SW480 (cell line): Measurements from ENCODE around the gene LAMC1.
A peak's percentile ranks its signal among the peaks of the same experiment; 100 is the strongest.

Experiments
- DNase-seq: peaks from one replicate; pipeline ENCODE4 v3.0.0-alpha.2; 2016; ENCODE audit warnings: low spot score

LAMC1 gene

DNA sequence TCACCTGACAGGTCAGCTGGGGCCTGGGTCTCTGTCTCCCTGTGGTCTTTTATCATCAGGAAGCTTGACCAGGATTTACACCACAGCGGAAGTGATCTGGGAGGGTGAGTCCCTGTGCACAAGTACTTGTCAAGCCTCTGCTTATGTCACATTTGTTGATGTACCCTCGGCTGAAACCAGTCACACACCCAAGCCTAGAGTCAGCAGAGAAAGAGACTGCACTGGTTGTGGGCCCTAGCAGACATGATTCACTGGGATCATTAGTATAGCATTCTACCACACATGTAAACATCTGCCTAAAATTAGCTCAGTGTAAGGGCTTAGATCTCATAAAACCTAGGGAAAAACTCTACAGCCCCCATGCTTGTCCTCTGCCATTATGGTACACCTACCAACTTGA is 83.5 kb downstream of the LAMC1 start:
- no peak for DNase-seq

DNA sequence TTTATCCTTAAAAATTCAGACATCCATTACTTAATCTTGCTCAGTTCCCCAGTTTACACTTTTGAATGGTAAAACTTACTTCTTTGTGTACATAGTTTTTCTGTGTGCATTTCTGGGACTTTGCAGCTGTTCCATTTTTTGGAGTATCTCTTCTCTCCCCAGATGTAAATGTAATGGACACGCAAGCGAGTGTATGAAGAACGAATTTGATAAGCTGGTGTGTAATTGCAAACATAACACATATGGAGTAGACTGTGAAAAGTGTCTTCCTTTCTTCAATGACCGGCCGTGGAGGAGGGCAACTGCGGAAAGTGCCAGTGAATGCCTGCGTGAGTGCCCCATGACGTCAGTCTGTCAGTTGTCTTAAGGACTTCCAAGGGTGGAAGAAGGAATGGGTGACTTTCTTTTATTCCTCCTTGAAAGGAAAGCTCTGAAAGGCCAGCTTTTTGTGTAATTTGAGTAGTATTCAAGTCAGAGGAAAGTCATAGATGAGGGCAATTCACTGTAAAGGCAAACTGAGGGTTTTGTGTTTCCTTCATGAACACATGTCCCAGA is 87.2 kb downstream of the LAMC1 start:
- no peak for DNase-seq

DNA sequence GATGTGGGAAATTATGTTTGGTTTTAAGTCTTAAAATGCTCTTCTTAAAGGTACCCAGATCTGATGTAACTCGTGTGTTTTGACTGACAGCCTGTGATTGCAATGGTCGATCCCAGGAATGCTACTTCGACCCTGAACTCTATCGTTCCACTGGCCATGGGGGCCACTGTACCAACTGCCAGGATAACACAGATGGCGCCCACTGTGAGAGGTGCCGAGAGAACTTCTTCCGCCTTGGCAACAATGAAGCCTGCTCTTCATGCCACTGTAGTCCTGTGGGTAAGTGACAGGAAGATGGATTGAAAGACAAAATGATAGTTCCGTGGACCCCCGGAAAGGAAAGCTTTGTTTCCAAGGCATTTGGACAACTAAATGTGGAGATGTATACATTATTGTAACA is 91.2 kb downstream of the LAMC1 start:
- DNase-seq = no peak

DNA sequence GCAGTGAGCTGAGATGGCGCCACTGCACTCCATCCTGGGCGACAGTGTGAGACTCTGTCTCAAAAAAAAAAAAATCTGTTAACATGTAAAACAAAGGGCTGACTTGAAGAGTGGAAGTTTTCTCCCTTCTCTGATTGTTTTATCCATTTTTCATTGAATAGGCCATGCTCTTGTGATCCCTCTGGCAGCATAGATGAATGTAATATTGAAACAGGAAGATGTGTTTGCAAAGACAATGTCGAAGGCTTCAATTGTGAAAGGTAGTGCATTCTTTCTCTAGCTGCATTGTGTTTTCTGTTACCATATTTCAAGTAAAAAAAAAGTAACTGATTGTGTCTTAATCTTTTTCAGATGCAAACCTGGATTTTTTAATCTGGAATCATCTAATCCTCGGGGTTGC is 93.2 kb downstream of the LAMC1 start:
- no peak for DNase-seq

DNA sequence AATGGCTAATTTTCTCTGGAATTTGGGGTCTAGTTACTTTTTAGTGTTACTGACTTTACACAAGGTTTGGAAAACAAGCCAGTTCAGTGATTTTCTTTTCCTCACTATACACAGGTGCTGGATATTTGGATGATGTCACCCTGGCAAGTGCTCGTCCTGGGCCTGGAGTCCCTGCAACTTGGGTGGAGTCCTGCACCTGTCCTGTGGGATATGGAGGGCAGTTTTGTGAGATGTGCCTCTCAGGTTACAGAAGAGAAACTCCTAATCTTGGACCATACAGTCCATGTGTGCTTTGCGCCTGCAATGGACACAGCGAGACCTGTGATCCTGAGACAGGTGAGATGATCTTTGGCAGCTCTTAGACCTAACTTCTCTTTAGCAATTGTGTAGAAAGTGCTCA is 98.4 kb downstream of the LAMC1 start:
- DNase-seq = no peak

DNA sequence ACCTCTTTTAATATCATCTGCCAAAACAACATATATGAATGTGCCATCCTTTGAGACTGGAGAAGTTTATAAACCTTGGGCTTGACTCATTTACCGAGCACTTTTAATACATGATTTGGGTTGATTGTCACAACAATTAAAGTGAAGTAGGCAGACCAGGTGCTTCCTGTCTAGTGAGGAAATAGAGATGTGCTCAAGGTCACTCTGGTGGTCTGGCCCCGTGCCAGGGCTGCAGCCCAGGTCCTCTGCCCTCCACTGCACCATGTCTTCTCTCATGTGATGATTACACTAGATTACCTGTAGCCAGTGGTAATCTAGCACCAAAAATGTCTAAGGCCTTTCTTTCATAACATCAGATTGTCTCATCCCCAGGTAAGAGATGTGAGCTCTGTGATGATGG is 101.0 kb downstream of the LAMC1 start:
- DNase-seq = no peak

DNA sequence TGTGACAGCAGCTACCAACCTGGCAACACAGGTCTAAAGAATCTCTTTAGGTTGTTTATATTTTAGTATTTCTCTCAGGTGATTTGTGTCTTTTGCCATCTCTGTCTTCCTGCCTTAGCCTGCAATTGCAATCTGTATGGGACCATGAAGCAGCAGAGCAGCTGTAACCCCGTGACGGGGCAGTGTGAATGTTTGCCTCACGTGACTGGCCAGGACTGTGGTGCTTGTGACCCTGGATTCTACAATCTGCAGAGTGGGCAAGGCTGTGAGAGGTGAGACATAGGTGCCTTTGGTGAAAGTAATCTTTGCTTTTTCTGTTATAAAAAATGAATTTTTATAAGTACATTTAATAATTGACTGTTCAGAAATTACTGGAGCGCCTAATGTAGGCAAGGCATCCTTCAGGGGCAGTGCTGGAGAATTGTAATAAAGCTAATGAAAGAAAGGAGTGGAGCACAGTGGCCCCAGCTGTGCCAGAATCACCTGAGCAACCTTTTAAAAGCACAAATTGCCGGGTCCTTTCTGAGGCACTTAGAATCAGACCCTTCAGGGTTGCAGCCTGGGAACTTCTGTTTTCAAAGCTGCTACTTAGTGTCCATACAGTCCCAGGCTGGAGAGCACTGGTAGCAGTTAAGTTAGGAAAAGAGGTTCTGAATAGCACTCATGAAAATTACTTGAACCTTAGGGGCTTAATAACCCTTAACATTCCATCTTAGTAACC is 102.2 kb downstream of the LAMC1 start:
- no peak for DNase-seq

DNA sequence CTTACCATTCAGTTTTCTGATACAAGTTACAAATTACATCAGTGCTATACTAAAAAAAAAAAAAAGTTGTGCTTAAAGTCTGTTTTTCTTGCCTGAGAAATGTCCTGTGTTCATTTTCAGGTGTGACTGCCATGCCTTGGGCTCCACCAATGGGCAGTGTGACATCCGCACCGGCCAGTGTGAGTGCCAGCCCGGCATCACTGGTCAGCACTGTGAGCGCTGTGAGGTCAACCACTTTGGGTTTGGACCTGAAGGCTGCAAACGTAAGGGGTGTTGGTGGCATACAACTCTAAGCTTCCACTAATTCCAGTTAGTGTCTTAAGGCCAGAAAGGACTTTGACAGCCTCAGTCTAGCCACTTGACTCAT is 102.8 kb downstream of the LAMC1 start:
- DNase-seq = no peak

DNA sequence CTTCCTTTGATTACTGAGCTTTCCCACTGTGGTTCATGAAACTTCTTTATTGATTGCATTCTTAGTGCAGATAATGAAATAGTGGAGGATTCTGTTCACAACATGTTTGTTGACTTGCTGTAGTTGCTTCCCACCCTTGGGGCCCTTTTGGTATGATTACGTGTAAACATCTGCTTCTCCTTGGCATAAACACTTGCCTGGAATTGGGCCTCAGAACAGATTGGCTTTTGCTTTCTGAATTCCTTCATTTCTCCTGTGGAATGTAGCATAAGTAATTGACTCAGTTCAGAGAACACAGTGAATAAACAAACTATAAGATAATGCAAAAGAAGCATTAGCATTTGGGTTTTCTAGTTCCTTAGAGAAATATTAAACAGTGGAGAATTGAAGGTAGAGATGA is 103.3 kb downstream of the LAMC1 start:
- DNase-seq = no peak

DNA sequence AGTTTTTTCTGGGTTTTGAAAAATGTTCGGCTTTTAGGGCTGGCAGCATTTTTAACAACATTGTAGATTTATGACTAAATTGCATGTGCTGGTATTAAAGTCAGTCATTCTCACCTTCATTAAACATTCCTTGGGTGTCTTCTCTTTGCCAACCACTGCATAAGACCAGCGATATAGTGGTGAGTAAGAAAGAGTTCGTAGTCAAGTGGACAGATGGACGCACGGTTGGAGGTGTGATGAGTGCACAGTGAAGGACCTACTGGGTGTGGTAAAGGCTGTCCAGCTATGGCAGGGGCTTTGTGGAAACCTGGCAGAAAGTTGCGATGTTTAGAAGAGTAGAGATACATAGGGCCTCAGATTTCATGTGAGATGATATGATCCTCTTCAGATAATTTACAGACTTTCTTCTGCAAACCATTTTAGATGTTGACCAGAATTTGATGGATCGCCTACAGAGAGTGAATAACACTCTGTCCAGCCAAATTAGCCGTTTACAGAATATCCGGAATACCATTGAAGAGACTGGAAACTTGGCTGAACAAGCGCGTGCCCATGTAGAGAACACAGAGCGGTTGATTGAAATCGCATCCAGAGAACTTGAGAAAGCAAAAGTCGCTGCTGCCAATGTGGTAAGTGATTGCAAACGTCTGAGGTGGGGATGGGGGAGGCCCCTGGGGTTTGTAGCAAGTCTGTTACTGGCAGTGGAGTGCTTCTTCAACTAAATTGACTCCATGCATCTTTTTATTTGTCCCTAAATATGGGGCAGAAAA is 106.9 kb downstream of the LAMC1 start:
- no peak for DNase-seq

DNA sequence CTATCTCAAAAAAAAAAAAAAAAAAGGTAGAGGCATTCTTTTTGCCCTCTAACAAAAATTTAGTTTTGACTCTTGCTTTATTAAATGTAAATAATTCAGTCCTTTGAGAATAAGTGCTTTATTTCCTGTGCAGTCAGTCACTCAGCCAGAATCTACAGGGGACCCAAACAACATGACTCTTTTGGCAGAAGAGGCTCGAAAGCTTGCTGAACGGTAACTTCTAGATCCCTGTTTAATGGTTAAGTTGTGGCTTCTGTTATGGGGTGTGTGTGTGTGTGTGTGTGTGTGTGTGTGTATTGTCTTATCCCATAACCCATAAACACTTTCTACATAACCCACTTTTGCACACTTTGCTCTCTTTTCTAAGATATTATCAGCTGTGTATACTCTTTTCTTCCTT is 107.9 kb downstream of the LAMC1 start:
- no peak for DNase-seq

DNA sequence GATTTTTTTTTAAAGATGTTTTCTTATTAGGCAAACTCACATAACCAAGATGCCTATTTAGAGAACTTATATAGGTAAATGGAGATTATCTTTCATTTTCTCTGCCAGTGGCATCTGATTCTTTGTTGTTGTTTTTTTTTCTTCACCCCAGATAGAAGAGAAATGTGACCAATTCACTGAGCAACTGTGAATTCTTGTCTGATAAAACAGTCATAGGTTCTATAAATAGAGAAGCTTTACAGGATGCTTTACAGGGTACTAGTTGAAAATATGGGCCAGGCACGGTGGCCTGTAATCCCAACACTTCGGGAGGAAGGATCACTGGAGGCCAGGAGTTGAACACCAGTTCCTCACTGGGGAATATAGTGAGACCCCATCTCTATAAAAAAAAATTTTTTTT is 112.1 kb downstream of the LAMC1 start:
- DNase-seq = no peak

DNA sequence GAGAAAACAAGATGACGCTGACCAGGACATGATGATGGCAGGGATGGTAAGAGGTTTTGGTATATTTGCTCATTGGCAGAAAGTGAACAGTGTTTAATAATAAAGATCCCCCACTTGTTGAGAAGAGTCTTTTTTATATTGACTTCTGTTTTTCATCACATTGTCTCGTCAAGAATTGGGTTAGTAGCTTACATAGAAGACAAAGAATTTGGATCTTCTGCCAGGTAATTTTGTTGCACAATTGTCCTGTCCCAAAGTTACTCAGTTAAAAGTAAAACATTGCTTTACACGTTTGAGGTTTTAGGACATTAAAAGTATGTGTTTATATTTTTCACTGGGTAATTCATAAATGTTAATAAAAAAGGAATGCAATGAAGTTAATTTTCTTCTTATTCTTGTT is 114.6 kb downstream of the LAMC1 start:
- DNase-seq = no peak

DNA sequence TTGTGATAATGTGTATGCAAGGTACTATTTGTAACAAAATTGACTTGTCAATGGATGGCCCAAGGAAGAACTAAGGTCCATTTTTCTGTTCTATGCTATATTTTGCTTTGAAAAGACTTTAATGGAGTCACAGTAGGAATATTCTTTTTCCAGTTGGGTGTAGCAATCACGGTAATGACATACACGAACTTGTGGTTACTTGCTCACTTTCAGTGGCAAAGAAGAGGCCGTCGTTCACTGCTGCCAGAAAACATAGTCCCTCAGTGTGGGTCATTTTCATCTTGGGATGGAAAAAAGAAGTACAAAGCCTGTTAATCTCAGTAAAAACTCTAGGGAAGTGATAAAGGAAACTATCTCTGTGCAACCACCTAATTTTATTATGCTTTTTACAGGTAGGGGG is 115.1 kb downstream of the LAMC1 start:
- DNase-seq = no peak

DNA sequence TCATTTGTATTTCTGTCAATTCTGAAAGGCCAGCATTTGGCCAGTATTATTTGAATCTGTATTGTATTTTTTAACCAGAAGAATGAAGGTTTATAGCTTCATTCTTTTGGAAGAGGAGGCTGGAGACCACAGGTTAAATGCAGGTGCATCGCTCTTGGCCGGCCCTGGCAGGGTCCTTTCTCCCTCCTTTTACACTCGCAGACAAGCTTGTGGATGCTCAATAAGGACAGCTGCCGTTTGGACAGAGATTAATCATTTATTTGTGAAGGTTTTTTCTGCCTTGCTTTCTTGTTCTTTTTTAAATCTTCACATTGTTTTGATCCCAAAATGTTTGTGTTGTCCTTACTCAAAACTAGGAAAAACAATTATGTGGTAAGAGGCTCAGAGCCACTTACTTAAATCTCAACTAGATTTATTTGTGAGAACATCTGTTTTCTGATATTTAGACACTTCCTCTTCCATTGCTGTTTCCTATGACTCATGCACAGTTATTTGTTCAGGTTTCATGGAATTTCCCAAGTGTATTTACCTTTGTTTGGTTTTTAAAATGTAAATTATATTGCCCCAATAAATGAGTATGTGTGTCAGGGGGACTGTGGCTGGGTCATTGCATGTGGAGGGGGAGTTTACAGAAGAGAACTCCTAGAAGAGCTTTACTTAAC is 116.2 kb downstream of the LAMC1 start:
- DNase-seq = peak; percentile 49

DNA sequence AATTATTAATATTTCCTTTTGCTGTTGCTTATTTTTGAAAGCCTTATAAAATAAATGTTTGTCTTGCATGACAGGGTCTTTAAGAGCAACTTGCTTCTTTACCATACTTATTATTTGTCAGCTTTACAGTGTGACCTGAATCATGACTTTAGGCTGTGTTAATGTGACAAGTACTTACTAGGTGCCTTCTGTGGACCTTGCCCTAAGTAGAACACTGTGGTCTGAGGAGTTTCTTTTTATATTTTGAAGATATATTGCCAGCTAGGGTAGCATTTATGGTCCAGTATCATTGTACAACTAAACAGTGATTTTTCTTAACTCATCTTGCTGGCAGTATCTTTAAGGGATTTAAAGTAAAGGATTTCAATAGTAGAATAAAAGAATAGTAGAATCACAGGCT is 117.4 kb downstream of the LAMC1 start:
- DNase-seq = no peak

DNA sequence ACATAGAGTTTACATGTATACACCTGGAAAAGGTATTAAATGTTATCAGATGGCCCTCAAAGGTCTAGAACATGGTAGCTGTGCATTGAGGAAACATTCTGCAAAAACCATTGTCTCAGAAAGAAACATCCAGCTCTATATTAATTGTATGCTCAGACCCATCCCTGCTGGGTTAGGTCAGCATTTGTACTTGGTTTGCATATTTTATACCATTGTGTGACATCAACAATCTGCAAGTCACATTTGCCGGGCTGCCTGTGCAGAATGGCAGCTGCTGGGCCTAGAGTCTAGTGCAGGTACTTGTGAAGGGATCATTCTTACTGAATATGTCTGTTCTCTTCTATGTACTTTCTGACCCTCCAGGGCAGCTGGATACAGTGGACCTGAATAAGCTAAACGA is 119.0 kb downstream of the LAMC1 start:
- DNase-seq = no peak

DNA sequence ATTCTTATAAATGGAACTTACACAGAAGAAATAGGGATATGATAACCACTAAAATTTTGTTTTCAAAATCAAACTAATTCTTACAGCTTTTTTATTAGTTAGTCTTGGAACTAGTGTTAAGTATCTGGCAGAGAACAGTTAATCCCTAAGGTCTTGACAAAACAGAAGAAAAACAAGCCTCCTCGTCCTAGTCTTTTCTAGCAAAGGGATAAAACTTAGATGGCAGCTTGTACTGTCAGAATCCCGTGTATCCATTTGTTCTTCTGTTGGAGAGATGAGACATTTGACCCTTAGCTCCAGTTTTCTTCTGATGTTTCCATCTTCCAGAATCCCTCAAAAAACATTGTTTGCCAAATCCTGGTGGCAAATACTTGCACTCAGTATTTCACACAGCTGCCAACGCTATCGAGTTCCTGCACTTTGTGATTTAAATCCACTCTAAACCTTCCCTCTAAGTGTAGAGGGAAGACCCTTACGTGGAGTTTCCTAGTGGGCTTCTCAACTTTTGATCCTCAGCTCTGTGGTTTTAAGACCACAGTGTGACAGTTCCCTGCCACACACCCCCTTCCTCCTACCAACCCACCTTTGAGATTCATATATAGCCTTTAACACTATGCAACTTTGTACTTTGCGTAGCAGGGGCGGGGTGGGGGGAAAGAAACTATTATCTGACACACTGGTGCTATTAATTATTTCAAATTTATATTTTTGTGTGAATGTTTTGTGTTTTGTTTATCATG is 120.5 kb downstream of the LAMC1 start:
- DNase-seq = no peak

DNA sequence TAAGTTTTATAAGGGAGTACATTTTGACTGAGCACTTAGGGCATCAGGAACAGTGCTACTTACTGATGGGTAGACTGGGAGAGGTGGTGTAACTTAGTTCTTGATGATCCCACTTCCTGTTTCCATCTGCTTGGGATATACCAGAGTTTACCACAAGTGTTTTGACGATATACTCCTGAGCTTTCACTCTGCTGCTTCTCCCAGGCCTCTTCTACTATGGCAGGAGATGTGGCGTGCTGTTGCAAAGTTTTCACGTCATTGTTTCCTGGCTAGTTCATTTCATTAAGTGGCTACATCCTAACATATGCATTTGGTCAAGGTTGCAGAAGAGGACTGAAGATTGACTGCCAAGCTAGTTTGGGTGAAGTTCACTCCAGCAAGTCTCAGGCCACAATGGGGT is 121.5 kb downstream of the LAMC1 start:
- no peak for DNase-seq

DNA sequence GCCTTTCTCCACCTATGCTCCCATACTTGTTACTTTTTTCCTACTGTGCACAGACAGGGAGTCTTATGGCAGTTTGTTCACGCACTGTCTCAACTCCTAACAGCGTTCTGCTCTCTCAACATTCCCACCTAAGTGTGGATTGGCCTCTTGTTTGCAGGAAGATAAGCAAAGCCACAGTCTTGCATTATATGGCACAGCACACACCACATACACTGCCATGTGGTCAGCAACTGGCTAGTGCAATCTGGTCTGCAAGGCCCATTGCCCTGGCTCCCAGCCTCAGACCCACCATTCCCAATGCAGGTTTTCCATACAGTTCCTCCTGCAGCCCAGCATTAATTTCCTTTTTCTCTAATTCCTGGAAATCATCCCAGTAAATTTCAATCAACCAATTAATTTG is 124.5 kb downstream of the LAMC1 start:
- no peak for DNase-seq

DNA sequence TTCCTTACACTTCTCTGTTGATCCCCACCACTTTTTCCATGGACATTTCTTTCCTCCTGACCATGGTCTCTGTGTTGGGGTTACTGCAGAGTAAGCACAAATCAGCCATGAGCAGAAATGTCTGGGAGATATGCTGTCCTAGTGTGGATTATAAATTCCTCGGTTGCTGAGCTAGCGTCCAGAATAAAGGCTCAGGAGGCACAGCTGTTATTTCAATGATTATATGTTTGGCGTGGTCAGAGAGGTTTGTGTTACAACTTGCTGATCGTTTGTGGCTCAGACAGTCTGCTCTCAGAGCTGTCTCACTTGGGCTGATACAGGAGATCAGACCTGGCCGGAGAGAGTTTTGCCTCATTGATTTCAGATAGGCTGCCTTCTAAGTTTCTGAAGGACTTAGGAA is 125.4 kb downstream of the LAMC1 start:
- no peak for DNase-seq

DNA sequence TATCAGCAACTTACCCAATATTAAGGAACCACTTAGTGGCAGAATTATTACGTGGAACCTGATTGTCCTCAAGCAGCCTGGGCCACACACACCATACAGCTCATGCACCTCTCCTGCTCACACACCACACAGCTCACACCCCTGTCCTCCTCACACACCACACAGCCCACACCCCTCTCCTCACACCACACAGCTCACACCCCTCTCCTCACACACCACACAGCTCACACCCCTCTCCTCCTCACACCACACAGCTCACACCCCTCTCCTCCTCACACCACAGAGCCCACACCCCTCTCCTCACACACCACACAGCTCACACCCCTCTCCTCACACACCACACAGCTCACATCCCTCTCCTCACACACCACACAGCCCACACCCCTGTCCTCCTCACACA is 126.1 kb downstream of the LAMC1 start:
- no peak for DNase-seq
